Lower lobe of right lung (tissue), 2 donors: ENCODE measurements around the gene SKAP1. TPM values are rescaled to one million over a fixed set of nuclear protein-coding genes. Genes with fewer than 3 reads are reported as not detected.

Experiments
- ATAC-seq, 2 donors: fragments of 200-7000 bp; cut with Tn5 transposase; one replicate each; pipeline ENCODE4 v1.9.1; 2020 to 2022; ENCODE audit warnings: mild to moderate bottlenecking in 2 of 2, moderate library complexity in 2 of 2
- DNase-seq: peaks from one replicate; pipeline ENCODE4 v3.0.0-alpha.2; 2020
- H3K27ac ChIP-seq: fragments of 200-600 bp; one replicate; pipeline ENCODE4 v1.8.0; 2022
- H3K27me3 ChIP-seq: fragments of 200-600 bp; one replicate; pipeline ENCODE4 v1.8.0; 2022; ENCODE audit warnings: low read depth
- H3K36me3 ChIP-seq: fragments of 200-600 bp; one replicate; pipeline ENCODE4 v1.8.0; 2022; ENCODE audit warnings: mild to moderate bottlenecking
- H3K4me1 ChIP-seq: fragments of 200-600 bp; one replicate; pipeline ENCODE4 v1.8.0; 2022
- H3K4me3 ChIP-seq: fragments of 200-600 bp; one replicate; pipeline ENCODE4 v1.8.0; 2022; ENCODE audit warnings: mild to moderate bottlenecking
- H3K9me3 ChIP-seq: fragments of 200-600 bp; one replicate; pipeline ENCODE4 v1.8.0; 2022
- intact Hi-C: fragments of 100-400 bp; cut with DNase I; formaldehyde crosslinking; loops from one replicate; pipeline ENCODE4 v1.11.0; 2022
- total RNA-seq: library from RNA; stranded (reverse); fragmentation: NEBNext Ultra II Directional; extraction: Animal tissue kit (Norgen Biotek cat#: 25700); gene quantifications from one replicate; pipeline ENCODE4 v1.2.1, GENCODE V29; 2021
- TF ChIP-seq, protein P1 (sequence below): fragments of 200-600 bp; IDR thresholded peaks from one replicate; pipeline ENCODE4 v1.8.0; 2022; ENCODE audit warnings: antibody characterized with exemption, mild to moderate bottlenecking
- donor health status: DM: no; HTN: yes; CAD: no; lungs with severe emphysema.

Gene SKAP1
- total RNA-seq, 1 donor from 2014 or later = 6.4 TPM

DNA sequence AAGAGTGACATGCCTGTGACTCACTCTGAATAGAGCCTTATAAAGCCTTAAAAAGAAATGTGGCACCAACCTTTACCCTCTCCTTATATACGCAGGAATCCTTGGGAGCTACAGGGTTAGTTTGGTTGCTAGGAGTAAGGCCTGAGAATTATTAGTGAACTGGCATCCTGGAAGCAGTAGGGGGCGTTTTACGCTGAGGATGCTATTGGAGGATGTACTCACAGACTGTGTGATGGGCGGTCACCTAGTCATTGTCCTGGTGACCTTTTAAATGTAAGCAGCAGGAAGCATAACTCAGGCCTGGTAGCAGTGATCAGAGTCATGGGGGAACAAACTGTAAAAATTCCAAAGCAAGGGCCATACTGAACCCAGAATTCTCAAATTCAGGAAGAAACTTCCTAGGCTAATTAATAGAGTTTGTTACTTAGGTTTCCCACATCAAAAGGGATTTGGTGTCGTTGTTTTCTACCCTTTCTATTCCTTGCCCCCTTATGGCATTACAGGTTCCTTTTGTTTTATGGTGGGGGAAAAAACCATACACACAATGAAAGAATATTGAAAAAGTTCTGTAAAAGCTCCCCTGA is 168.6 kb downstream of the SKAP1 start:
- no peak overlapping the region for H3K4me3 ChIP-seq
- H3K4me1 ChIP-seq = no peaks in the 10 kb centered on the region
- TF ChIP-seq, protein P1, sequence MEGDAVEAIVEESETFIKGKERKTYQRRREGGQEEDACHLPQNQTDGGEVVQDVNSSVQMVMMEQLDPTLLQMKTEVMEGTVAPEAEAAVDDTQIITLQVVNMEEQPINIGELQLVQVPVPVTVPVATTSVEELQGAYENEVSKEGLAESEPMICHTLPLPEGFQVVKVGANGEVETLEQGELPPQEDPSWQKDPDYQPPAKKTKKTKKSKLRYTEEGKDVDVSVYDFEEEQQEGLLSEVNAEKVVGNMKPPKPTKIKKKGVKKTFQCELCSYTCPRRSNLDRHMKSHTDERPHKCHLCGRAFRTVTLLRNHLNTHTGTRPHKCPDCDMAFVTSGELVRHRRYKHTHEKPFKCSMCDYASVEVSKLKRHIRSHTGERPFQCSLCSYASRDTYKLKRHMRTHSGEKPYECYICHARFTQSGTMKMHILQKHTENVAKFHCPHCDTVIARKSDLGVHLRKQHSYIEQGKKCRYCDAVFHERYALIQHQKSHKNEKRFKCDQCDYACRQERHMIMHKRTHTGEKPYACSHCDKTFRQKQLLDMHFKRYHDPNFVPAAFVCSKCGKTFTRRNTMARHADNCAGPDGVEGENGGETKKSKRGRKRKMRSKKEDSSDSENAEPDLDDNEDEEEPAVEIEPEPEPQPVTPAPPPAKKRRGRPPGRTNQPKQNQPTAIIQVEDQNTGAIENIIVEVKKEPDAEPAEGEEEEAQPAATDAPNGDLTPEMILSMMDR = peak; percentile 17
- ATAC-seq (peak in 1 of 2 donors; percentile 33), DNase-seq (no peak)
- intact Hi-C loops = no loop called here
- H3K36me3 ChIP-seq = no peaks in the 10 kb centered on the region
- no peaks in the 10 kb centered on the region for H3K9me3 ChIP-seq
- H3K27me3 ChIP-seq = no peaks in the 10 kb centered on the region
- H3K27ac ChIP-seq = no peak overlapping the region

DNA sequence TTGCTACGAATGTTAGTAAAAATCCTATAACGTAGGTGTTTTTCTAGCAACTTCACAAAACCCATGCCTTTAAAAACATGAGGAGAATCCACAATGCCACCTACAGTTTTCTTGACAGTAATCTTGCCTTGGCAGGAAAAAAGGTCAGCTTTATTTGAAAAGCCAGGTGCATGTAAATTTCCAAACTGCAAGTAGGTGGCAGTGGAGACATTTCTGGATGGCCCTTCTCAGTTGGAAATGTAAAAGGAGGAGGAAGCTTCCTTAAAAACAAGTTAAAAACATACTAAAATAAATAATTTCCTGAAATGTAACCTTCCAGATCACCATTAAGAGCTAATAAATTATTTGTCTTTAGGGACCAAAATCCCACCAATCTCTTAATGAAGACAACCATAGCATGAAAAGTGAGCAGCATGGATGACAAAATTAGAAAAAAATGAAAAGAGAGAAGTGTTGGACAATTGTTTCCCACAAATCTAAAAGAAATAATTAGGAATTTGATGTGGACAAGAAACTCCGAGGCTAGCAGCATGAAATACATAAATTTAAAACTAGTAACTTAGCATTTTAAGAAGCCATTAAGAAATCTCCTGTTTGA is 170.2 kb downstream of the SKAP1 start:
- Histone ChIP-seq H3K4me1 (no peaks in the 10 kb centered on the region), H3K36me3 (no peaks in the 10 kb centered on the region), H3K9me3 (no peaks in the 10 kb centered on the region), H3K27me3 (no peaks in the 10 kb centered on the region), H3K27ac (no peak overlapping the region), H3K4me3 (no peak overlapping the region)
- ATAC-seq (peak in 1 of 2 donors; percentile 36), DNase-seq (no peak)
- intact Hi-C loops = no loop called here
- TF ChIP-seq, protein P1 = peak; percentile 37

DNA sequence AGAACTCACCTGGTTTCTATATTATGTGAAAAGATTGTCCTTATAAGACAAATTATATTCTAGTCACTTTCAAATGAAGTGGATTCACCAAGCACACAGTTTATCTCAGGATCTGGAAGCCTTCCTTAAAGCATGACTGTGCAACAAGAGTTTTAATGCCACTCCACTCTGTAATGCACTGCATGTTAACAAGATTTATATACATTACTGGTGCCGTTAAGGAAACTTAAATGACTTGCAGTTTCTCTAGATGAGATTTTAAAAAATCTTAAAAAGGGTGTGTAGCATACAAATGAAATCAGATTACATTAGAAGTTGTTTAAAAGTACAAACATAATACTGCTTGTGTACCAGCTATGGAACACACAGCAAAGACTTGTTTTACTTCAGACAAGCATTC is 171.7 kb downstream of the SKAP1 start:
- TF ChIP-seq, protein P1 = no peak

DNA sequence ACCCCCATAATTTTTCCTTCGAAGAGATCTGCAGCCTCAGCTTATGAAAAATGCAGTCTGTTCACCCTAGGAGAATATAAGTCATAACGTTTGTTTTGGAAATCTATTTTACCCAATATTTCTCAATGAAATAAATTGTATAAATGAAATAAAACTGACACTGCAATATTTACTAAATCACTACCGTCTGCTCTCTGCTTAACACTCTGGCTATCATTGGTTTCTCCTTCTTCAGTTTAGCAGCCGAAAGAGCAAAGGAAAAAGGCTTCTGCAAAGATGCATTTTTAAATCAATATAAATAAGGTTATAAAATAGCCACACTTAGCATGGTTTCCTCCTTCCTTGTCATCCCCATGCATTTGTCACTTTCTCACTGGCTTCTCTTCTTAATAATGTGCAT is 174.3 kb downstream of the SKAP1 start:
- H3K9me3 ChIP-seq = no peaks in the 10 kb centered on the region
- DNase-seq (no peak), ATAC-seq (no peak)
- H3K4me3 ChIP-seq = no peak overlapping the region
- no peak overlapping the region for H3K27ac ChIP-seq
- H3K27me3 ChIP-seq = no peaks in the 10 kb centered on the region
- intact Hi-C loops = no loop called here
- TF ChIP-seq, protein P1 = no peak
- H3K36me3 ChIP-seq = no peaks in the 10 kb centered on the region
- H3K4me1 ChIP-seq = no peaks in the 10 kb centered on the region

More for the DNA sequence above, 171.7 kb downstream of the SKAP1 start:
- Histone ChIP-seq H3K27ac (no peak overlapping the region), H3K36me3 (no peaks in the 10 kb centered on the region), H3K4me3 (no peak overlapping the region), H3K4me1 (no peaks in the 10 kb centered on the region), H3K9me3 (no peaks in the 10 kb centered on the region), H3K27me3 (no peaks in the 10 kb centered on the region)
- intact Hi-C loops = no loop called here
- ATAC-seq = no peak
- no peak for DNase-seq

DNA sequence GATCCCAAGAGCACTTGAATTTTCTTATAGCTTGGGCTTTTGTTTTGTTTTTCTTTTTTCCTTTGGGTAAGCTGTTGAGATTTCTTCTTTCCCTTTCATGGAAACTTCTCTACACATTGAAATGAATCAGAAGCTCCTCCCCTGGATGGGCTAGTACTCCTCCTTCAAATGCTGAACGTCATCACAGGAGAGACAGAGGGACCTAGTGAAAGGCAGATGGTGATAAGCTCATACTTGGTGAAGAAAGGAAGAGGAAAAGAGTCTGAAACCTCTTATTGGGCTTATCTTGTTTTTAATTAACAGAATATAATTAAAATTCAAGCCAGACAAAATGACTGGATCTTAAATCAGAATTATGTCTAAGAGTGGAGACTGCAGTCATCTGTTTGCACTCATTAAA is 175.1 kb downstream of the SKAP1 start:
- no peak overlapping the region for H3K4me3 ChIP-seq
- H3K9me3 ChIP-seq = no peaks in the 10 kb centered on the region
- no peaks in the 10 kb centered on the region for H3K27me3 ChIP-seq
- DNase-seq (no peak), ATAC-seq (no peak)
- TF ChIP-seq, protein P1 = no peak
- intact Hi-C loops = no loop called here
- H3K36me3 ChIP-seq = no peaks in the 10 kb centered on the region
- no peaks in the 10 kb centered on the region for H3K4me1 ChIP-seq
- no peak overlapping the region for H3K27ac ChIP-seq
